Activated T-cell treated with anti-CD3 and anti-CD28 coated beads for 1 hour (primary cell): Measurements from ENCODE around the gene POP4.

Source experiments
- DNase-seq: peaks from one replicate; pipeline ENCODE4 v3.0.0-alpha.2; 2020; ENCODE audit warnings: low read depth

The POP4 gene

GRCh38 chr19:29663861-29664752 lies 58.0 kb downstream of the POP4 start:
- no peak for DNase-seq

GRCh38 chr19:29664753-29665214 lies 58.7 kb downstream of the POP4 start:
- no peak for DNase-seq

- DNase-seq = peak; percentile 79
Observed at GRCh38 chr19:29665215-29665825, 59.2 kb downstream of the POP4 start, which contains the start of gene PLEKHF1. TSS of gene PLEKHF1 (plus strand) at chr19:29665461. CDS start at chr19:29673840, 8,379 bp downstream.

GRCh38 chr19:29665826-29666577 lies 59.9 kb downstream of the POP4 start:
- no peak for DNase-seq
